GM19324 (cell line): ENCODE measurements around the gene ASMTL.
"Not testable (repeated sequence)": the region's sequence is repeated elsewhere in the genome, so short reads cannot be mapped to it uniquely, and the experiment has no call there.

Source experiments
- ATAC-seq: cut with Tn5 transposase; IDR thresholded peaks from one replicate; pipeline ENCODE4 v1.9.1; 2021; ENCODE audit warnings: mild to moderate bottlenecking, moderate library complexity; ENCODE audit not compliant: unreplicated experiment, low FRiP score

ASMTL gene

GRCh38 chrX:1440506-1440905 lies 12.2 kb downstream of the ASMTL start:
- ATAC-seq: no peak

- ATAC-seq: no peak
Observed at GRCh38 chrX:1435241-1435895, 17.3 kb downstream of the ASMTL start.

- ATAC-seq: no peak
Observed at GRCh38 chrX:1434871-1435240, 17.9 kb downstream of the ASMTL start.

GRCh38 chrX:1433646-1434357 lies 18.9 kb downstream of the ASMTL start:
- ATAC-seq: no peak

- ATAC-seq: no peak
Observed at GRCh38 chrX:1430451-1430850, 22.3 kb downstream of the ASMTL start.

- ATAC-seq: no peak
Observed at GRCh38 chrX:1427756-1428155, 25.0 kb downstream of the ASMTL start.

- not testable (repeated sequence) for ATAC-seq
Observed at GRCh38 chrX:1426321-1426720, 26.4 kb downstream of the ASMTL start.

- ATAC-seq: no peak
Observed at GRCh38 chrX:1425381-1425780, 27.3 kb downstream of the ASMTL start.

GRCh38 chrX:1424147-1424851 lies 28.4 kb downstream of the ASMTL start:
- ATAC-seq: no peak

GRCh38 chrX:1423215-1423614 lies 29.5 kb downstream of the ASMTL start:
- no peak for ATAC-seq

GRCh38 chrX:1422135-1422465 lies 30.6 kb downstream of the ASMTL start:
- ATAC-seq: no peak

- ATAC-seq: no peak
Observed at GRCh38 chrX:1421433-1422134, 31.1 kb downstream of the ASMTL start.

GRCh38 chrX:1420371-1420770 lies 32.3 kb downstream of the ASMTL start:
- ATAC-seq: no peak

- ATAC-seq: no peak
Observed at GRCh38 chrX:1419545-1420355, 33.0 kb downstream of the ASMTL start.

- no peak for ATAC-seq
Observed at GRCh38 chrX:1418901-1419544, 33.7 kb downstream of the ASMTL start.

- no peak for ATAC-seq
Observed at GRCh38 chrX:1417921-1418771, 34.6 kb downstream of the ASMTL start.

- ATAC-seq: no peak
Observed at GRCh38 chrX:1416965-1417760, 35.5 kb downstream of the ASMTL start.

- no peak for ATAC-seq
Observed at GRCh38 chrX:1416327-1416784, 36.4 kb downstream of the ASMTL start.
